Calu3 (cell line): ENCODE results near the gene MOXD1. TPM values are rescaled to one million over a fixed set of nuclear protein-coding genes. Genes with fewer than 3 reads are reported as not detected.

Experiments used
- BruUV-seq: library from RNA; stranded (reverse); fragments of 400-500 nt; replicated peaks from 2 replicates; lab custom pipeline; 2021; lab: Mats Ljungman, UMichigan
- CTCF ChIA-PET: fragments of 300-600 bp; sonication (Branson Sonifier 250); formaldehyde crosslinking; loops from one replicate; lab custom pipeline; 2022; ENCODE audit warnings: antibody characterized with exemption; lab: Charles Lee
- DNase-seq: peaks from one replicate; pipeline ENCODE4 v3.0.0; 2022
- H3K27ac Mint-ChIP-seq: one replicate; pipeline ENCODE4 v1.8.0; 2022; ENCODE audit warnings: mixed read lengths; ENCODE audit not compliant: unreplicated experiment
- H3K27me3 Mint-ChIP-seq: one replicate; pipeline ENCODE4 v1.8.0; 2022; ENCODE audit warnings: mixed read lengths; ENCODE audit not compliant: unreplicated experiment
- H3K36me3 Mint-ChIP-seq: one replicate; pipeline ENCODE4 v1.8.0; 2022; ENCODE audit warnings: mild to moderate bottlenecking, moderate library complexity, mixed read lengths; ENCODE audit not compliant: insufficient read depth, unreplicated experiment
- H3K4me1 Mint-ChIP-seq: one replicate; pipeline ENCODE4 v1.8.0; 2022; ENCODE audit warnings: mild to moderate bottlenecking, low read depth, mixed read lengths; ENCODE audit not compliant: unreplicated experiment
- H3K4me3 Mint-ChIP-seq: one replicate; pipeline ENCODE4 v1.8.0; 2022; ENCODE audit warnings: mild to moderate bottlenecking, low read depth, moderate library complexity, mixed read lengths; ENCODE audit not compliant: unreplicated experiment
- H3K9me3 Mint-ChIP-seq: one replicate; pipeline ENCODE4 v1.8.0; 2022; ENCODE audit warnings: low read depth, mixed read lengths; ENCODE audit not compliant: unreplicated experiment
- intact Hi-C: fragments of 100-400 bp; cut with micrococcal nuclease; formaldehyde crosslinking; loops from one replicate; pipeline ENCODE4 v1.10.0; 2022; ENCODE audit not compliant: unreplicated experiment
- total RNA-seq: library from RNA; stranded (reverse); gene quantifications from 2 replicates; pipeline ENCODE4 v1.2.3, GENCODE V29; 2022
- TF ChIP-seq, protein P1 (sequence below): fragments of 200-600 bp; IDR thresholded peaks from one replicate; pipeline ENCODE4 v1.8.0; 2022; ENCODE audit warnings: antibody characterized with exemption; ENCODE audit not compliant: unreplicated experiment

Gene MOXD1
- total RNA-seq, 1 experiment from 2014 or later = 13.6 TPM

DNA sequence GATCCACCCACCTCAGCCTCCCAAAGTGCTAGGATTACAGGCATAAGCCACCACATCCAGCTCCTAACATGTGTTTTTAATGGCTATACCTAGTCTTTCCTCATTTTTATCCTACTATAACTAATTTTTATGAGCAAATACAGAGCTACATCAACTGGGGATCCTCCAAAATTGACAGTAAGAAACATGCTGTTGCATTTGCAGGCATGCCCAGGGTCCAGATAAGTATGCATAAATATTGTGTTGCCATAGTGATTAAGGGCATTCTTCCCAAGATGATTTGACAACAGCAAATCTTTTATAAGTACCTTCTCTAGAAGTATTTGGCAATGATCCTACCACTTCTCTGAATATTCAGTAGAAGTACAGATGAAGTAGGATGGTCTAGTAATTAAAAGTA, 41.9 kb upstream of the MOXD1 start:
- H3K9me3 Mint-ChIP-seq = peaks cover 3% of the 10 kb centered on the region
- no peaks in the 10 kb centered on the region for H3K27me3 Mint-ChIP-seq
- no TSS peak for BruUV-seq
- TF ChIP-seq, protein P1, sequence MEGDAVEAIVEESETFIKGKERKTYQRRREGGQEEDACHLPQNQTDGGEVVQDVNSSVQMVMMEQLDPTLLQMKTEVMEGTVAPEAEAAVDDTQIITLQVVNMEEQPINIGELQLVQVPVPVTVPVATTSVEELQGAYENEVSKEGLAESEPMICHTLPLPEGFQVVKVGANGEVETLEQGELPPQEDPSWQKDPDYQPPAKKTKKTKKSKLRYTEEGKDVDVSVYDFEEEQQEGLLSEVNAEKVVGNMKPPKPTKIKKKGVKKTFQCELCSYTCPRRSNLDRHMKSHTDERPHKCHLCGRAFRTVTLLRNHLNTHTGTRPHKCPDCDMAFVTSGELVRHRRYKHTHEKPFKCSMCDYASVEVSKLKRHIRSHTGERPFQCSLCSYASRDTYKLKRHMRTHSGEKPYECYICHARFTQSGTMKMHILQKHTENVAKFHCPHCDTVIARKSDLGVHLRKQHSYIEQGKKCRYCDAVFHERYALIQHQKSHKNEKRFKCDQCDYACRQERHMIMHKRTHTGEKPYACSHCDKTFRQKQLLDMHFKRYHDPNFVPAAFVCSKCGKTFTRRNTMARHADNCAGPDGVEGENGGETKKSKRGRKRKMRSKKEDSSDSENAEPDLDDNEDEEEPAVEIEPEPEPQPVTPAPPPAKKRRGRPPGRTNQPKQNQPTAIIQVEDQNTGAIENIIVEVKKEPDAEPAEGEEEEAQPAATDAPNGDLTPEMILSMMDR = no peak
- no peak overlapping the region for H3K4me3 Mint-ChIP-seq
- DNase-seq = no peak
- H3K4me1 Mint-ChIP-seq = no peaks in the 10 kb centered on the region
- CTCF ChIA-PET = no interaction called here
- H3K36me3 Mint-ChIP-seq = peaks cover 12% of the 10 kb centered on the region
- no peak overlapping the region for H3K27ac Mint-ChIP-seq
- intact Hi-C loops = no loop called here

- no peaks in the 10 kb centered on the region for H3K4me1 Mint-ChIP-seq
- intact Hi-C loops = no loop called here
- no peaks in the 10 kb centered on the region for H3K27me3 Mint-ChIP-seq
- peaks cover 3% of the 10 kb centered on the region for H3K9me3 Mint-ChIP-seq
- CTCF ChIA-PET = no interaction called here
- DNase-seq = no peak
- H3K27ac Mint-ChIP-seq = no peak overlapping the region
- no peak overlapping the region for H3K4me3 Mint-ChIP-seq
- TF ChIP-seq, protein P1 = no peak
- no TSS peak for BruUV-seq
- peaks cover 5% of the 10 kb centered on the region for H3K36me3 Mint-ChIP-seq
Measured at GRCh38 chr6:132430110-132430509, 28.8 kb upstream of the MOXD1 start.

DNA sequence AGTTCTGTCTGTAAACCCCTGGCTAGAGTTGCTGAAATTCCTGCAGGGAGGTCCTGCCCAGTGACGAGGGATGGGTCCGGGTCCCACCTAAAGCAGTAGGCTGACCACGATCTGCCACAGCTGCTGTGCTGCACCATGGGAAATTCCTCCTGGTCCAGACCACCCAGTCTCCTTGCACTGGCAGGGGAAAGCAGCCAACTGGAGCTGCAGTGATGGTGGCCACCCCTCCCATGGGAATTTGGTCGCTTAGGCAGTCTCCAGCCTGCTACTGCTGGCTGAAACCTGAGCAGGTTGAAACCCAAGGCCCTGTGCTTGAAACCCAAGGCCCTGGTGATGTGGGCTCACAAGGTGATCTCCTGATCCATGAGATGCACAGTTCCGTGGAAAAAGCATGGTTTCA, 23.9 kb upstream of the MOXD1 start:
- H3K9me3 Mint-ChIP-seq = peaks cover 3% of the 10 kb centered on the region
- H3K27me3 Mint-ChIP-seq = no peaks in the 10 kb centered on the region

DNA sequence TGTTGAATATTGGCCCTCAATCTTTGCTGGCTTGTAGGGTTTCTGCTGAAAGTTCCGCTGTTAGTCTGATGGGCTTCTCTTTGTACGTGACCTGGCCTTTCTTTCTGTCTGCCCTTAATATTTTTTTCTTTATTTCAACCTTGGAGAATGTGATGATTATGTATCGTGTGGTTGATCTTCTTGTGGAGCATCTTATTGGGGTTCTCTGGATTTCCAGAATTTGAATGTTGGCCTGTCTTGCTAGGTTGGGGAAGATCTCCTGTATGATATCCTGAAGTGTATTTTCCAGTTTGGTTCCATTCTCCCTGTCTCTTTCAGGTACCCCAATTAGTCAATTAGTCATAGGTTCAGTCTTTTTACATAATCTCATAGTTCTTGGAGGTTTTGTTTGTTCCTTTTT, 22.6 kb upstream of the MOXD1 start:
- Mint-ChIP-seq H3K9me3 (peaks cover 8% of the 10 kb centered on the region), H3K27me3 (no peaks in the 10 kb centered on the region), H3K4me1 (no peaks in the 10 kb centered on the region), H3K27ac (no peak overlapping the region), H3K36me3 (no peaks in the 10 kb centered on the region), H3K4me3 (no peak overlapping the region)
- BruUV-seq = no TSS peak
- CTCF ChIA-PET = interaction anchor here (0.6 kb wide), 1 partner anchor 237 kb away, joined by 3 read pairs; no protein-coding TSS in a partner anchor
- TF ChIP-seq, protein P1 = no peak
- DNase-seq = no peak
- intact Hi-C loops = no loop called here

More for the DNA sequence above, 23.9 kb upstream of the MOXD1 start:
- intact Hi-C loops = no loop called here
- BruUV-seq = no TSS peak
- H3K4me3 Mint-ChIP-seq = no peak overlapping the region
- DNase-seq = no peak
- no peaks in the 10 kb centered on the region for H3K36me3 Mint-ChIP-seq
- CTCF ChIA-PET = no interaction called here
- TF ChIP-seq, protein P1 = no peak
- no peaks in the 10 kb centered on the region for H3K4me1 Mint-ChIP-seq
- H3K27ac Mint-ChIP-seq = no peak overlapping the region
